Transverse colon (tissue), 4 donors: ENCODE data around the gene AADACL3. TPM values are rescaled to one million over a fixed set of nuclear protein-coding genes. Genes with fewer than 3 reads are reported as not detected.

ENCODE experiments used
- DNase-seq: peaks from one replicate; pipeline ENCODE4 v3.0.0-alpha.2; 2019
- H3K27ac ChIP-seq, 4 donors: fragments of 200-600 bp; sonication (generic); 2 replicates each; pipeline ENCODE4 v1.5.1; 2016 to 2018; ENCODE audit warnings: inconsistent platforms in 4 of 4
- H3K27me3 ChIP-seq: fragments of 200-600 bp; sonication (generic); 2 replicates; pipeline ENCODE4 v1.5.1; 2017; ENCODE audit warnings: inconsistent platforms
- H3K36me3 ChIP-seq, 4 donors: fragments of 200-600 bp; sonication (generic); 2 replicates each; pipeline ENCODE4 v1.5.1; 2017 to 2019; ENCODE audit warnings: inconsistent platforms in 4 of 4
- H3K4me1 ChIP-seq, 4 donors: fragments of 200-600 bp; sonication (generic); 2 replicates each; pipeline ENCODE4 v1.5.1; 2017 to 2020; ENCODE audit warnings: inconsistent platforms in 4 of 4
- H3K4me3 ChIP-seq, 4 donors: fragments of 200-600 bp; sonication (generic); 1 replicate in 1 of 4; 2 replicates in 3 of 4; pipeline versions ENCODE4 v1.5.1 to v1.6.1; 2017 to 2019; ENCODE audit warnings: inconsistent platforms in 4 of 4
- H3K9me3 ChIP-seq, 2 donors: fragments of 200-600 bp; sonication (generic); 2 replicates each; pipeline ENCODE4 v1.5.1; 2017 to 2019; ENCODE audit warnings: inconsistent platforms in 2 of 2
- EP300 ChIP-seq: sonication (generic); formaldehyde crosslinking; IDR thresholded peaks from one replicate; pipeline ENCODE4 v1.6.1; 2017; ENCODE audit warnings: antibody characterized with exemption, low read depth
- POLR2A ChIP-seq: fragments of 450-650 bp; IDR thresholded peaks from one replicate; pipeline ENCODE4 v1.6.1; 2016; ENCODE audit warnings: antibody characterized with exemption, mild to moderate bottlenecking, moderate library complexity
- POLR2AphosphoS5 ChIP-seq, 3 donors: sonication (generic); formaldehyde crosslinking; IDR thresholded peaks; one replicate each; pipeline ENCODE4 v1.6.1; 2016; ENCODE audit warnings: antibody characterized with exemption in 3 of 3
- WGBS, 2 donors: methylation state at CpG; one replicate each; pipeline ENCODE4 v1.1.5; 2018; ENCODE audit warnings: low coverage in 1 of 2; 5-methylcytosine and 5-hydroxymethylcytosine counted together
- in situ Hi-C, 4 donors: fragments of 200-750 bp; cut with MboI; loops; one replicate each; pipeline versions ENCODE4 v1.15.0 to v1.15.1; 2017; ENCODE audit warnings: low sequenced_read_pairs in 3 of 4, low pct_ligation_motif_present in 1 of 4, low pct_unique_long_range_greater_than_20kb in 1 of 4
- intact Hi-C: fragments of 100-400 bp; cut with DNase I; formaldehyde crosslinking; loops from one replicate; pipeline ENCODE4 v1.15.1; 2023; ENCODE audit warnings: low total_unique reads
- total RNA-seq, 4 donors: library from RNA; depleted of rRNA; stranded (reverse); fragments of >200 nt; gene quantifications; one replicate each; pipeline ENCODE4 v1.1.0, GENCODE V29; 2016
- TF ChIP-seq, protein P1 (sequence below), 5 experiments: fragments of 200-600 bp in 3 of 5; fragments of 450-650 bp in 2 of 5; sonication (generic) in 3 of 5; IDR thresholded peaks; 1 replicate in 2 of 5; 2 replicates in 3 of 5; pipeline ENCODE4 v1.5.1; 2016 to 2017; ENCODE audit warnings: antibody characterized with exemption in 5 of 5, inconsistent platforms in 3 of 5, mild to moderate bottlenecking in 2 of 5, moderate library complexity in 1 of 5

Gene AADACL3
- total RNA-seq, 4 donors from 2014 or later: not detected

DNA sequence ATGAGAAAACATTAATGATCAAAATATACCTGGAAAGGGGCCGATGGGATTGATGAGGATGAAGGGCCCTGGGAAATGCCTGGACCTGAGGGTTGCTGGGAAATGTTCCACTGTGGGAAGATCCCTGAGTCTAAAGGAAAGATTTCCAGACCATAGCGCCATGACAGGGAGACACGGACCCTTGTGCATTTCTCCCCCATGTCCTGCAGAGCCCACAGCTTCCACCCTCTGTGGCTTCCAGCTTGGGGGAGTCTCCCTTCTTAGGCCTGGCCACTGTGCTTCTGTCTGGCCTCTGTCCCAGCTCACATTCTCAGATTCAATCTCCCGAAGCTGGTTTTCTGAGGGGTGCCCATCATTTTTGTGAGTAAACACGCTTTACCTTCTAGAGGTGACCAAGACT lies 56.6 kb downstream of the AADACL3 start:
- Histone ChIP-seq H3K9me3 (no peaks in the 10 kb centered on the region), H3K36me3 (no peaks in the 10 kb centered on the region), H3K27me3 (peaks cover 13% of the 10 kb centered on the region), H3K4me3 (no peak overlapping the region), H3K27ac (no peak overlapping the region), H3K4me1 (no peaks in the 10 kb centered on the region)
- TF ChIP-seq, protein P1, sequence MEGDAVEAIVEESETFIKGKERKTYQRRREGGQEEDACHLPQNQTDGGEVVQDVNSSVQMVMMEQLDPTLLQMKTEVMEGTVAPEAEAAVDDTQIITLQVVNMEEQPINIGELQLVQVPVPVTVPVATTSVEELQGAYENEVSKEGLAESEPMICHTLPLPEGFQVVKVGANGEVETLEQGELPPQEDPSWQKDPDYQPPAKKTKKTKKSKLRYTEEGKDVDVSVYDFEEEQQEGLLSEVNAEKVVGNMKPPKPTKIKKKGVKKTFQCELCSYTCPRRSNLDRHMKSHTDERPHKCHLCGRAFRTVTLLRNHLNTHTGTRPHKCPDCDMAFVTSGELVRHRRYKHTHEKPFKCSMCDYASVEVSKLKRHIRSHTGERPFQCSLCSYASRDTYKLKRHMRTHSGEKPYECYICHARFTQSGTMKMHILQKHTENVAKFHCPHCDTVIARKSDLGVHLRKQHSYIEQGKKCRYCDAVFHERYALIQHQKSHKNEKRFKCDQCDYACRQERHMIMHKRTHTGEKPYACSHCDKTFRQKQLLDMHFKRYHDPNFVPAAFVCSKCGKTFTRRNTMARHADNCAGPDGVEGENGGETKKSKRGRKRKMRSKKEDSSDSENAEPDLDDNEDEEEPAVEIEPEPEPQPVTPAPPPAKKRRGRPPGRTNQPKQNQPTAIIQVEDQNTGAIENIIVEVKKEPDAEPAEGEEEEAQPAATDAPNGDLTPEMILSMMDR (IDR thresholded peaks at IDR 0.05): no peak
- TF ChIP-seq POLR2AphosphoS5 (IDR thresholded peaks at IDR 0.05) (no peak), EP300 (no peak), POLR2A (no peak)
- in situ Hi-C loops: no loop called here
- 80 to 88% methylated on average over 1 to 5 of the region's 5 CpGs for WGBS, 2 donors
- no peak for DNase-seq
- intact Hi-C loops: no loop called here

DNA sequence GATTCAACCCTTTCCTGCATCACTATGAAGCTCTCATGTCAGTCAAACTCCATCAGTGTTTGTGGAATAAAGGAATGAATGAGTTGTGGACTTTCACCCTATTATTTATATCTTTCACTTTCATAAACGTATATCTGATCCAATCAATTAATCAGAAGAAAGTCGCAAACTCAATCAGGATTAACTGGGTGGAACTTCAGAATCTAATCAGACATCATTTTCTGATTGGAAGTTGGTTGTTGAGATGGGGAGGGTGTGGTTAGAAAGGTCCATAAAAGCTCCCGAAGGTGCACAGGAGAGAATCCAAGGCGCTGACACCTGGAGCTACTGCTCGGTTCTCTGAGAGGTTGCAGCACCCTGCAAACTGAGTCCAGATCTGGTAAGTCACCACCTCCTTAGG lies 57.5 kb downstream of the AADACL3 start, which contains the start of gene PRAMEF12:
PRAMEF12 (plus strand) TSS at position 301 of the 400 bp plus-strand sequence. CDS start 1,130 bp downstream, outside the sequence.
- TF ChIP-seq POLR2AphosphoS5 (IDR thresholded peaks at IDR 0.05) (no peak), EP300 (no peak), POLR2A (no peak)
- TF ChIP-seq, protein P1 (IDR thresholded peaks at IDR 0.05): no peak
- no peaks in the 10 kb centered on the region for H3K9me3 ChIP-seq
- H3K27ac ChIP-seq: no peak within 1 kb of the TSS
- in situ Hi-C loops: no loop called here
- H3K36me3 ChIP-seq: no peaks in the 10 kb centered on the region
- H3K4me1 ChIP-seq: no peaks in the 10 kb centered on the region
- 56 to 66% methylated on average over 3 to 5 of the region's 5 CpGs for WGBS, 2 donors
- no peak within 1 kb of the TSS for H3K4me3 ChIP-seq
- no peak for DNase-seq
- intact Hi-C loops: no loop called here
- H3K27me3 ChIP-seq: peaks cover 13% of the 10 kb centered on the region

DNA sequence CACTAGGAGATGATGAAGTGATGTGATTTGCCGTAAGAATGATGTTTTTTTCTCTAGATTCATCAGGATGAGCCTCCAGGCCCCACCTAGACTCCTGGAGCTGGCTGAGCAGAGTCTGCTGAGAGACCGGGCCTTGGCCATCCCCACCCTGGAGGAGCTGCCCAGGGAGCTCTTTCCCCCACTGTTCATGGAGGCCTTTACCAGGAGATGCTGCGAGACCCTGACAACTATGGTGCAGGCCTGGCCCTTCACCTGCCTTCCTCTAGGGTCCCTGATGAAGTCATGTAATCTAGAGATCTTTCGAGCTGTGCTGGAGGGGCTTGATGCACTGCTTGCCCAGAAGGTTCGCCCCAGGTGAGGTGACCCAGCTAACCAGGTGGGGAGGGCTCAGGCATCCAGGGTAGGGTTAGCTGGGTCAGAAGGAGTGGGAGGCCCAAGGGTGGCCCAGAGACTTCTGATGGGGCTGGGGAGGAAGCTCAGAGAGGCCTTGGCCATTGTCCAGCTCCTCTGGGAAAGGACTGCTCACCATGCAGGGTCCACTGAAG lies 59.0 kb downstream of the AADACL3 start:
- DNase-seq: no peak
- 85% methylated on average over 5 of the region's 5 CpGs; no CpG with 5 or more reads in 1 of the 2 donors for WGBS, 2 donors

DNA sequence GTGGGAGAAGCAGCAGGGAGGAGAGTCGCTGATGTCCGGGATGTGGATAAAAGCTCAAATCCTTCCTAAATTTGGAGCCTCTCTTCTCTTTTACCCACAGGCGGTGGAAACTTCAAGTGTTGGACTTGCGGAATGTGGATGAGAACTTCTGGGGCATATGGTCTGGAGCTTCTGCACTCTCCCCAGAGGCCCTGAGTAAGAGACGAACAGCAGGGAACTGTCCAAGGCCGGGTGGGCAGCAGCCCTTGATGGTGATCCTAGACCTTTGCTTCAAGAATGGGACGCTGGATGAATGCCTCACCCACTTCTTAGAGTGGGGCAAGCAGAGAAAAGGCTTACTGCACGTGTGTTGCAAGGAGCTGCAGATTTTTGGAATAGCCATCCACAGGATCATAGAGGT lies 59.5 kb downstream of the AADACL3 start:
- H3K36me3 ChIP-seq: no peaks in the 10 kb centered on the region
- no peak overlapping the region for H3K4me3 ChIP-seq
- peaks cover 8% of the 10 kb centered on the region for H3K27me3 ChIP-seq
- no peaks in the 10 kb centered on the region for H3K4me1 ChIP-seq
- DNase-seq: no peak
- no peak overlapping the region for H3K27ac ChIP-seq
- TF ChIP-seq, protein P1 (IDR thresholded peaks at IDR 0.05): no peak
- TF ChIP-seq POLR2A (no peak), POLR2AphosphoS5 (IDR thresholded peaks at IDR 0.05) (no peak), EP300 (no peak)
- intact Hi-C loops (no loop called here), in situ Hi-C loops (no loop called here)
- WGBS, 2 donors: 79 to 83% methylated on average over 8 of the region's 8 CpGs
- H3K9me3 ChIP-seq: no peaks in the 10 kb centered on the region

More for the DNA sequence above, 59.0 kb downstream of the AADACL3 start:
- Histone ChIP-seq H3K27ac (no peak overlapping the region), H3K36me3 (no peaks in the 10 kb centered on the region), H3K9me3 (no peaks in the 10 kb centered on the region), H3K4me3 (no peak overlapping the region), H3K4me1 (no peaks in the 10 kb centered on the region), H3K27me3 (peaks cover 13% of the 10 kb centered on the region)
- no peak for TF ChIP-seq POLR2AphosphoS5 (IDR thresholded peaks at IDR 0.05)
- no peak for TF ChIP-seq POLR2A
- TF ChIP-seq, protein P1 (IDR thresholded peaks at IDR 0.05): no peak
- no peak for TF ChIP-seq EP300
- intact Hi-C loops (no loop called here), in situ Hi-C loops (no loop called here)
